Gastroesophageal sphincter (tissue), 3 donors: ENCODE data around the gene NTSR1.

Experiments used
- CTCF ChIP-seq, 4 experiments: fragments of 200-600 bp in 2 of 4; fragments of 450-650 bp in 2 of 4; sonication (generic) in 1 of 4; IDR thresholded peaks; one replicate each; pipeline ENCODE4 v1.5.1; 2017 to 2019; ENCODE audit warnings: antibody characterized with exemption in 4 of 4, mild to moderate bottlenecking in 2 of 4, moderate library complexity in 2 of 4
- EP300 ChIP-seq: sonication (generic); formaldehyde crosslinking; IDR thresholded peaks from one replicate; pipeline ENCODE4 v1.6.1; 2017; ENCODE audit warnings: antibody characterized with exemption, mild to moderate bottlenecking
- POLR2A ChIP-seq, 2 donors: fragments of 450-650 bp; IDR thresholded peaks; one replicate each; pipeline ENCODE4 v1.6.1; 2017; ENCODE audit warnings: antibody characterized with exemption in 2 of 2, mild to moderate bottlenecking in 2 of 2, moderate library complexity in 1 of 2
- POLR2AphosphoS5 ChIP-seq: sonication (generic); formaldehyde crosslinking; IDR thresholded peaks from one replicate; pipeline ENCODE4 v1.6.1; 2017; ENCODE audit warnings: antibody characterized with exemption

GRCh38 chr20:62664019-62664971, 44.3 kb upstream of the NTSR1 start:
- TF ChIP-seq CTCF (IDR thresholded peaks at IDR 0.05) (no peak), POLR2AphosphoS5 (no peak), EP300 (no peak), POLR2A (IDR thresholded peaks at IDR 0.05) (no peak)
